ENCODE measurements around the gene ESPL1.

Gene ESPL1

GRCh38 chr12:53298164-53298563 lies 30.1 kb downstream of the ESPL1 start:
- DNase-seq (ENCODE audit: low read depth, low spot score), result peak; percentile 32
- in situ Hi-C loops (cut with HindIII; ENCODE audit: low sequenced_read_pairs), result no loop called here
- H3K4me3 ChIP-seq (ENCODE audit: low read depth, low read length), result no peak overlapping the region
- no peak for TF ChIP-seq CTCF (IDR thresholded peaks at IDR 0.05; ENCODE audit: low read depth, low read length)

GRCh38 chr12:53299101-53299453 lies 31.0 kb downstream of the ESPL1 start:
- TF ChIP-seq CTCF (IDR thresholded peaks at IDR 0.05; ENCODE audit: low read depth, low read length), result no peak
- peak overlapping the region; percentile 85 for H3K4me3 ChIP-seq (ENCODE audit: low read depth, low read length)
- peak; percentile 71 for DNase-seq (ENCODE audit: low read depth, low spot score)
- in situ Hi-C loops (cut with HindIII; ENCODE audit: low sequenced_read_pairs), result no loop called here

GRCh38 chr12:53299454-53300180 lies 31.5 kb downstream of the ESPL1 start, which contains the start of gene MYG1:
Gene MYG1, plus strand, starts transcription at chr12:53299695. Its CDS starts 43 bp downstream, at chr12:53299738.
- peak; percentile 32 for TF ChIP-seq CTCF (IDR thresholded peaks at IDR 0.05; ENCODE audit: low read depth, low read length)
- DNase-seq (ENCODE audit: low read depth, low spot score), result peak; percentile 85
- in situ Hi-C loops (cut with HindIII; ENCODE audit: low sequenced_read_pairs), result no loop called here
- peak within 1 kb of the TSS; percentile 85 for H3K4me3 ChIP-seq (ENCODE audit: low read depth, low read length)

GRCh38 chr12:53300187-53300586 lies 32.1 kb downstream of the ESPL1 start:
- TF ChIP-seq CTCF (IDR thresholded peaks at IDR 0.05; ENCODE audit: low read depth, low read length), result no peak
- peak; percentile 29 for DNase-seq (ENCODE audit: low read depth, low spot score)
- in situ Hi-C loops (cut with HindIII; ENCODE audit: low sequenced_read_pairs), result no loop called here
- peak overlapping the region; percentile 85 for H3K4me3 ChIP-seq (ENCODE audit: low read depth, low read length)

GRCh38 chr12:53302903-53303302 lies 34.8 kb downstream of the ESPL1 start:
- no peak overlapping the region for H3K4me3 ChIP-seq (ENCODE audit: low read depth, low read length)
- in situ Hi-C loops (cut with HindIII; ENCODE audit: low sequenced_read_pairs), result no loop called here
- DNase-seq (ENCODE audit: low read depth, low spot score), result no peak
- TF ChIP-seq CTCF (IDR thresholded peaks at IDR 0.05; ENCODE audit: low read depth, low read length), result no peak

GRCh38 chr12:53306826-53307225 lies 38.7 kb downstream of the ESPL1 start:
- H3K4me3 ChIP-seq (ENCODE audit: low read depth, low read length), result no peak overlapping the region
- no peak for TF ChIP-seq CTCF (IDR thresholded peaks at IDR 0.05; ENCODE audit: low read depth, low read length)
- DNase-seq (ENCODE audit: low read depth, low spot score), result no peak
- in situ Hi-C loops (cut with HindIII; ENCODE audit: low sequenced_read_pairs), result no loop called here
